HepG2 (cell line): Measurements from ENCODE around the gene MYCBPAP. TPM values are rescaled to one million over a fixed set of nuclear protein-coding genes. Genes with fewer than 3 reads are reported as not detected.

Source experiments
- AGO1 ChIP-seq: fragments of 200-400 bp; formaldehyde crosslinking; IDR thresholded peaks from 2 replicates; pipeline ENCODE4 v1.6.1; 2017; ENCODE audit warnings: mild to moderate bottlenecking, low read depth, low read length, moderate library complexity; ENCODE audit not compliant: poor library complexity, severe bottlenecking
- ARNT2 ChIP-seq: sonication (generic); formaldehyde crosslinking; IDR thresholded peaks from 2 replicates; pipeline ENCODE4 v1.8.0; 2022; ENCODE audit warnings: mild to moderate bottlenecking, low read depth, missing genetic modification reagents, moderate library complexity
- DZIP1 ChIP-seq: sonication (generic); formaldehyde crosslinking; IDR thresholded peaks from 2 replicates; pipeline ENCODE4 v1.5.0; 2020; ENCODE audit warnings: mild to moderate bottlenecking, missing genetic modification reagents
- IRX3 ChIP-seq: sonication (generic); formaldehyde crosslinking; IDR thresholded peaks from 2 replicates; pipeline ENCODE4 v1.8.1; 2023; ENCODE audit warnings: mild to moderate bottlenecking, low read depth, missing genetic modification reagents, borderline replicate concordance
- MXD1 ChIP-seq: sonication (generic); formaldehyde crosslinking; IDR thresholded peaks from 2 replicates; pipeline ENCODE4 v1.4.0; 2020; ENCODE audit warnings: mild to moderate bottlenecking, missing genetic modification reagents
- TRAFD1 ChIP-seq: sonication (generic); formaldehyde crosslinking; IDR thresholded peaks from 2 replicates; pipeline ENCODE4 v1.5.1; 2020; ENCODE audit warnings: missing genetic modification reagents, mild to moderate bottlenecking, borderline replicate concordance
- ZBTB38 ChIP-seq: sonication (generic); formaldehyde crosslinking; IDR thresholded peaks from 2 replicates; pipeline ENCODE4 v1.5.1; 2020; ENCODE audit warnings: mild to moderate bottlenecking, missing genetic modification reagents
- ZC3H13 ChIP-seq: sonication (generic); formaldehyde crosslinking; IDR thresholded peaks from 2 replicates; pipeline ENCODE4 v1.8.1; 2023; ENCODE audit warnings: mild to moderate bottlenecking, missing genetic modification reagents, moderate library complexity
- ZNF224 ChIP-seq: sonication (generic); formaldehyde crosslinking; IDR thresholded peaks from 2 replicates; pipeline ENCODE4 v1.5.0; 2020; ENCODE audit warnings: mild to moderate bottlenecking, missing genetic modification reagents
- ZNF407 ChIP-seq: sonication (generic); formaldehyde crosslinking; IDR thresholded peaks from one replicate; pipeline ENCODE4 v1.5.1; 2020; ENCODE audit warnings: mild to moderate bottlenecking, missing genetic modification reagents; ENCODE audit errors: not compliant biosample characterization
- ZSCAN25 ChIP-seq: sonication (generic); formaldehyde crosslinking; IDR thresholded peaks from 2 replicates; pipeline ENCODE4 v1.8.0; 2022; ENCODE audit warnings: mild to moderate bottlenecking, missing genetic modification reagents
- polyA plus RNA-seq, 8 experiments: library from polyadenylated mRNA; depleted of rRNA in 3 of 8; stranded (reverse) in 7 of 8; unstranded in 1 of 8; fragments of >200 nt; fragmentation: Illumina TruSeq in 4 of 8; extraction: Trizol in 4 of 8; gene quantifications; 2 replicates each; pipeline versions ENCODE4 v1.2.1 to v1.2.3, GENCODE V29; 2011 to 2016; ENCODE audit warnings: low read depth in 4 of 8, missing spikeins in 1 of 8, mixed read lengths in 1 of 8; ENCODE audit not compliant: insufficient read depth in 1 of 8
- total RNA-seq, 5 experiments: library from RNA; depleted of rRNA; stranded (reverse); fragments of >200 nt; fragmentation: Illumina TruSeq; extraction: Trizol; gene quantifications; 2 replicates each; pipeline ENCODE4 v1.2.3, GENCODE V29; 2016; ENCODE audit warnings: low read depth in 1 of 5

MYCBPAP gene
- total and polyA plus RNA-seq, 2 of the 13 experiments (the other 11 are each of a cell fraction or from before 2014, with no cell fraction given) = 0.22 to 0.24 TPM

- peak; percentile 71 for TF ChIP-seq ZNF407 (CRISPR knock-in tag)
- TF ChIP-seq DZIP1 = peak; percentile 64; the same call in 1 of the 2 replicates
- TF ChIP-seq AGO1 = no peak
- peak; percentile 15; the same call in 1 of the 2 replicates for TF ChIP-seq ZC3H13 (CRISPR knock-in tag)
- TF ChIP-seq TRAFD1 (CRISPR knock-in tag) = no peak
- TF ChIP-seq ZSCAN25 (CRISPR knock-in tag) = peak; percentile 17; the same call in 1 of the 2 replicates
- TF ChIP-seq ARNT2 (CRISPR knock-in tag) = no peak
- 0 out of 2 replicates have a peak, but pooled peaks have one; percentile 46 for TF ChIP-seq ZBTB38 (CRISPR knock-in tag)
- peak; percentile 3; the same call in 1 of the 2 replicates for TF ChIP-seq MXD1
- TF ChIP-seq ZNF224 (CRISPR knock-in tag) = no peak
- TF ChIP-seq IRX3 (CRISPR knock-in tag) = no peak
Measured at GRCh38 chr17:50537721-50538548, 29.7 kb downstream of the MYCBPAP start (continued).
